GM12878 (cell line): ENCODE results near the gene AAGAB. TPM values are rescaled to one million over a fixed set of nuclear protein-coding genes. Genes with fewer than 3 reads are reported as not detected.

Experiments
- ATAC-seq: fragments of 200-7000 bp; cut with Tn5 transposase; 3 replicates; pipeline ENCODE4 v1.9.1; 2020; ENCODE audit warnings: mild to moderate bottlenecking, moderate library complexity
- BruUV-seq: library from RNA; stranded (reverse); fragments of 400-500 nt; replicated peaks from 2 replicates; lab custom pipeline; 2021; lab: Mats Ljungman, UMichigan
- CTCF ChIA-PET: fragments of 300-600 bp; sonication (Branson Sonifier 250); formaldehyde crosslinking; extraction: SDS; loops from one replicate; lab custom pipeline; 2021; ENCODE audit warnings: inconsistent platforms; lab: Yijun Ruan, JAX
- POLR2A ChIA-PET: fragments of 350-600 bp; formaldehyde crosslinking; extraction: SDS; loops from one replicate; lab custom pipeline; 2021; ENCODE audit warnings: inconsistent platforms; lab: Charles Lee
- RAD21 ChIA-PET: fragments of 300-600 bp; sonication (Branson Sonifier 250); formaldehyde crosslinking; loops from one replicate; lab custom pipeline; 2023; ENCODE audit warnings: antibody characterized with exemption; ENCODE audit not compliant: unreplicated experiment; lab: Charles Lee
- SMC1A ChIA-PET: fragments of 300-600 bp; sonication (Branson Sonifier 250); formaldehyde crosslinking; loops from one replicate; lab custom pipeline; 2023; ENCODE audit not compliant: unreplicated experiment, uncharacterized antibody; lab: Charles Lee
- DNase-seq: peaks from one replicate; pipeline ENCODE4 v3.0.0-alpha.2; 2011; ENCODE audit warnings: low read depth, low spot score
- FAIRE-seq: peaks from 3 replicates; lab custom pipeline; 2011; peaks lifted over from hg19 to GRCh38; lab: Jason Lieb, UNC
- H2AFZ ChIP-seq: 2 replicates; pipeline ENCODE4 v1.6.0; 2011; ENCODE audit warnings: low read depth, low read length, control low read depth; ENCODE audit not compliant: control insufficient read depth
- H3K27ac ChIP-seq: 2 replicates; pipeline ENCODE4 v1.5.1; 2011; ENCODE audit warnings: control low read depth; ENCODE audit not compliant: control insufficient read depth, insufficient read depth
- H3K27me3 ChIP-seq, 2 experiments: replicated peaks in 1 of 2; 2 replicates each; pipeline versions ENCODE4 v1.6.0 to v1.6.1; 2011; ENCODE audit warnings: low read length in 1 of 2; ENCODE audit not compliant: control insufficient read depth in 2 of 2, insufficient read depth in 2 of 2
- H3K36me3 ChIP-seq, 2 experiments: 2 replicates each; pipeline ENCODE4 v1.5.1; 2011; ENCODE audit warnings: low read length in 1 of 2; ENCODE audit not compliant: control insufficient read depth in 2 of 2, insufficient read depth in 2 of 2
- H3K4me1 ChIP-seq: 2 replicates; pipeline ENCODE4 v1.6.1; 2011; ENCODE audit warnings: mild to moderate bottlenecking, low read length, moderate library complexity, mixed read lengths; ENCODE audit not compliant: control insufficient read depth, insufficient read depth
- H3K4me2 ChIP-seq: 2 replicates; pipeline ENCODE4 v1.6.0; 2011; ENCODE audit warnings: control low read depth; ENCODE audit not compliant: control insufficient read depth, insufficient read depth
- H3K4me3 ChIP-seq: fragments of 200-600 bp; sonication (generic); 2 replicates; pipeline ENCODE4 v1.5.1; 2016
- H3K79me2 ChIP-seq: 2 replicates; pipeline ENCODE4 v1.6.0; 2011; ENCODE audit warnings: low read length; ENCODE audit not compliant: control insufficient read depth, insufficient read depth
- H3K9ac ChIP-seq: 2 replicates; pipeline ENCODE4 v1.8.0; 2011; ENCODE audit warnings: low read length, control low read depth, mixed read lengths; ENCODE audit not compliant: control insufficient read depth, insufficient read depth
- H3K9me3 ChIP-seq: replicated peaks from 3 replicates; pipeline ENCODE4 v1.5.1; 2011; ENCODE audit warnings: mild to moderate bottlenecking, low read length; ENCODE audit not compliant: control insufficient read depth, insufficient read depth
- H4K20me1 ChIP-seq: 2 replicates; pipeline ENCODE4 v1.6.0; 2011; ENCODE audit not compliant: control insufficient read depth, insufficient read depth
- KLF5 ChIP-seq: fragments of 450-650 bp; IDR thresholded peaks from 2 replicates; pipeline ENCODE4 v1.6.1; 2014; ENCODE audit warnings: mild to moderate bottlenecking; ENCODE audit not compliant: partially characterized antibody
- POLR2A ChIP-seq: IDR thresholded peaks from 2 replicates; pipeline ENCODE4 v1.6.1; 2011; ENCODE audit warnings: low read depth, mild to moderate bottlenecking, low read length
- POLR2AphosphoS5 ChIP-seq: IDR thresholded peaks from 2 replicates; pipeline ENCODE4 v1.6.1; 2011; ENCODE audit warnings: mild to moderate bottlenecking, low read length, inconsistent platforms
- WGBS: methylation state at CpG from one replicate; pipeline ENCODE4 v1.1.6; 2016; ENCODE audit warnings: low lambda C conversion rate; ENCODE audit not compliant: insufficient replicate concordance, insufficient coverage; ENCODE audit errors: missing lambda C conversion rate; 5-methylcytosine and 5-hydroxymethylcytosine counted together
- in situ Hi-C: fragments of 300-500 bp; cut with MboI; formaldehyde crosslinking; loops from 9 replicates; pipeline ENCODE4 v1.14.3; 2018; ENCODE audit warnings: mixed read lengths
- intact Hi-C: fragments of 100-400 bp; cut with micrococcal nuclease; formaldehyde crosslinking; loops from one replicate; pipeline ENCODE4 v1.14.2; 2022; ENCODE audit not compliant: unreplicated experiment
- polyA plus RNA-seq, 11 experiments: library from polyadenylated mRNA; depleted of rRNA in 4 of 11; unstranded in 6 of 11; stranded (reverse) in 5 of 11; fragments of >200 nt; fragmentation: Nextera tagmentation in 4 of 11; fragmentation: Illumina TruSeq in 1 of 11; extraction: Ambion mirVana in 4 of 11; extraction: Trizol in 1 of 11; gene quantifications; 1 replicate in 1 of 11; 2 replicates in 10 of 11; pipeline versions ENCODE4 v1.2.1 to v1.2.3, GENCODE V29; 2011 to 2016; ENCODE audit warnings: inconsistent platforms in 2 of 11, missing spikeins in 2 of 11, low read depth in 1 of 11
- total RNA-seq, 4 experiments: library from RNA; depleted of rRNA in 3 of 4; stranded (reverse); fragments of >200 nt in 3 of 4; fragmentation: Illumina TruSeq in 1 of 4; extraction: Trizol in 1 of 4; gene quantifications; 2 replicates each; pipeline versions ENCODE4 v1.2.1 to v1.2.3, GENCODE V29; 2013 to 2021
- TF ChIP-seq, protein P1 (sequence below): fragments of 450-650 bp; IDR thresholded peaks from 2 replicates; pipeline ENCODE4 v1.6.1; 2017; ENCODE audit warnings: antibody characterized with exemption, mild to moderate bottlenecking, moderate library complexity

AAGAB gene
- total and polyA plus RNA-seq, 10 of the 15 experiments (the other 5 are each of a cell fraction or from before 2014, with no cell fraction given) = 11.4 to 62.3 (median 38.0) TPM

- 100% methylated on average over 6 of the region's 6 CpGs for WGBS
- BruUV-seq = no TSS peak
- Histone ChIP-seq H3K9ac (no peak overlapping the region), H3K9me3 (no peaks in the 10 kb centered on the region; the same call in 2 of the 3 replicates), H3K36me3 (peaks cover 4 to 11% of the 10 kb centered on the region in 2 experiments; a peak in 2 of 4 replicates), H3K27ac (no peak overlapping the region), H3K4me3 (no peak overlapping the region), H3K4me2 (no peak overlapping the region), H3K27me3 (no peaks in the 10 kb centered on the region), H3K4me1 (peaks cover 9% of the 10 kb centered on the region), H2AFZ (no peak overlapping the region), H4K20me1 (no peaks in the 10 kb centered on the region), H3K79me2 (no peaks in the 10 kb centered on the region)
- intact Hi-C loops (loop anchor here (5.0 kb wide), 1 partner anchor 244 kb away; no protein-coding TSS in a partner anchor), in situ Hi-C loops (no loop called here)
- FAIRE-seq (no peak), DNase-seq (no peak), ATAC-seq (no peak)
- TF ChIP-seq KLF5 (no peak), POLR2A (peak; percentile 28; the same call in 1 of the 2 replicates)
- CTCF ChIA-PET = interaction anchor here (0.6 kb wide), 1 partner anchor 77 kb away, joined by 4 read pairs; no protein-coding TSS in a partner anchor
- SMC1A ChIA-PET = interaction anchor here (0.6 kb wide), 1 partner anchor 62 kb away, joined by 3 read pairs; no protein-coding TSS in a partner anchor
- POLR2A ChIA-PET = no interaction called here
- RAD21 ChIA-PET = no interaction called here
Observed at GRCh38 chr15:67196222-67196621, 58.2 kb downstream of the AAGAB start.

- Histone ChIP-seq H3K4me1 (peaks cover 9% of the 10 kb centered on the region), H2AFZ (no peak overlapping the region), H3K9me3 (no peaks in the 10 kb centered on the region; the same call in 2 of the 3 replicates), H3K27ac (no peak overlapping the region), H3K36me3 (peaks cover 6 to 11% of the 10 kb centered on the region in 2 experiments; a peak in 1 of 4 replicates), H3K4me3 (no peak overlapping the region), H3K27me3 (no peaks in the 10 kb centered on the region), H3K79me2 (no peaks in the 10 kb centered on the region), H4K20me1 (no peaks in the 10 kb centered on the region), H3K9ac (no peak overlapping the region), H3K4me2 (no peak overlapping the region)
- intact Hi-C loops = loop anchor here (5.0 kb wide), 1 partner anchor 243 kb away; no protein-coding TSS in a partner anchor
- ATAC-seq (no peak), DNase-seq (no peak), FAIRE-seq (no peak)
- WGBS = 97% methylated on average over 3 of the region's 3 CpGs
- ChIA-PET POLR2A (no interaction called here), RAD21 (no interaction called here), SMC1A (interaction anchor here (1.0 kb wide), 1 partner anchor 109 kb away, joined by 3 read pairs; no protein-coding TSS in a partner anchor), CTCF (no interaction called here)
- in situ Hi-C loops = no loop called here
- peak; percentile 13; the same call in 1 of the 2 replicates for TF ChIP-seq POLR2AphosphoS5
- peak; percentile 30 for TF ChIP-seq POLR2A
- TF ChIP-seq, protein P1, sequence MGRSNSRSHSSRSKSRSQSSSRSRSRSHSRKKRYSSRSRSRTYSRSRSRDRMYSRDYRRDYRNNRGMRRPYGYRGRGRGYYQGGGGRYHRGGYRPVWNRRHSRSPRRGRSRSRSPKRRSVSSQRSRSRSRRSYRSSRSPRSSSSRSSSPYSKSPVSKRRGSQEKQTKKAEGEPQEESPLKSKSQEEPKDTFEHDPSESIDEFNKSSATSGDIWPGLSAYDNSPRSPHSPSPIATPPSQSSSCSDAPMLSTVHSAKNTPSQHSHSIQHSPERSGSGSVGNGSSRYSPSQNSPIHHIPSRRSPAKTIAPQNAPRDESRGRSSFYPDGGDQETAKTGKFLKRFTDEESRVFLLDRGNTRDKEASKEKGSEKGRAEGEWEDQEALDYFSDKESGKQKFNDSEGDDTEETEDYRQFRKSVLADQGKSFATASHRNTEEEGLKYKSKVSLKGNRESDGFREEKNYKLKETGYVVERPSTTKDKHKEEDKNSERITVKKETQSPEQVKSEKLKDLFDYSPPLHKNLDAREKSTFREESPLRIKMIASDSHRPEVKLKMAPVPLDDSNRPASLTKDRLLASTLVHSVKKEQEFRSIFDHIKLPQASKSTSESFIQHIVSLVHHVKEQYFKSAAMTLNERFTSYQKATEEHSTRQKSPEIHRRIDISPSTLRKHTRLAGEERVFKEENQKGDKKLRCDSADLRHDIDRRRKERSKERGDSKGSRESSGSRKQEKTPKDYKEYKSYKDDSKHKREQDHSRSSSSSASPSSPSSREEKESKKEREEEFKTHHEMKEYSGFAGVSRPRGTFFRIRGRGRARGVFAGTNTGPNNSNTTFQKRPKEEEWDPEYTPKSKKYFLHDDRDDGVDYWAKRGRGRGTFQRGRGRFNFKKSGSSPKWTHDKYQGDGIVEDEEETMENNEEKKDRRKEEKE = no peak
- no TSS peak for BruUV-seq
Observed at GRCh38 chr15:67195305-67195704, 59.2 kb downstream of the AAGAB start.
